Measurements from ENCODE around the gene GGTA1. TPM values are rescaled to one million over a fixed set of nuclear protein-coding genes. Genes with fewer than 3 reads are reported as not detected.
A peak's percentile ranks its signal among the peaks of the same experiment; 100 is the strongest.

GGTA1 gene
- total and polyA plus RNA-seq, 9 of the 15 experiments (the other 6 are each of a cell fraction or from before 2014, with no cell fraction given): 0.04 to 0.15 TPM; not detected in 7

GRCh38 chr9:121495976-121496375 is 3.7 kb downstream of the GGTA1 start:
- ChIA-PET POLR2A (no interaction called here), CTCF (ENCODE audit: low intra/inter-chr PET ratio) (no interaction called here)
- intact Hi-C loops (cut with micrococcal nuclease): no loop called here
- FAIRE-seq (no peak), ATAC-seq (no peak), DNase-seq (ENCODE audit: extremely low read depth in 1 of 4, low spot score in 3 of 4) (no peak)
- Histone ChIP-seq H2AFZ (ENCODE audit: low read depth, low read length) (no peak overlapping the region), H3K27ac (ENCODE audit: extremely low read depth, low read depth, low read length) (no peak overlapping the region), H3K9me3 (replicated peaks; ENCODE audit: control insufficient read depth, insufficient read depth, low read depth, low read length) (peaks cover 5% of the 10 kb centered on the region), H3K4me3 (no peak overlapping the region), H3K9ac (ENCODE audit: insufficient read depth in 1 of 2, low read depth in 2 of 2, low read length in 2 of 2) (no peak overlapping the region), H4K20me1 (replicated peaks; ENCODE audit: control insufficient read depth, insufficient read depth, low read length) (no peaks in the 10 kb centered on the region), H3K4me1 (replicated peaks in 1 of 2; ENCODE audit: control insufficient read depth in 2 of 2, insufficient read depth in 2 of 2, low read length in 2 of 2) (peaks cover 0 to 15% of the 10 kb centered on the region in 2 experiments; a peak in 2 of 5 replicates), H3K4me2 (ENCODE audit: insufficient read depth, low read length) (no peak overlapping the region), H3K27me3 (ENCODE audit: control insufficient read depth in 2 of 2, insufficient read depth in 2 of 2, low read length in 2 of 2) (peaks cover 19 to 46% of the 10 kb centered on the region in 2 experiments; a peak in 4 of 5 replicates), H3K9me1 (ENCODE audit: control insufficient read depth, insufficient read depth, low read length) (no peaks in the 10 kb centered on the region), H3K79me2 (ENCODE audit: control insufficient read depth, insufficient read depth, low read length) (no peaks in the 10 kb centered on the region), H3K36me3 (ENCODE audit: control insufficient read depth, insufficient read depth, low read length) (no peaks in the 10 kb centered on the region)
- BruUV-seq (replicated peaks): no TSS peak
- in situ Hi-C loops (cut with MboI): no loop called here
- TF ChIP-seq RBM25 (IDR thresholded peaks at IDR 0.05; ENCODE audit: low read depth, low read length, severe bottlenecking): peak; percentile 60
- peak; percentile 64; the same call in 1 of the 2 replicates for TF ChIP-seq BCOR (IDR thresholded peaks at IDR 0.05)
- TF ChIP-seq CBX3 (IDR thresholded peaks at IDR 0.05; ENCODE audit: borderline replicate concordance in 1 of 2, low read length in 2 of 2): 0 out of 3 replicates have a peak, but pooled peaks of 1 of the 2 experiments have one; percentile 36
- TF ChIP-seq SMC3 (conservative IDR thresholded peaks at IDR 0.05; ENCODE audit: insufficient read depth, low read depth, low read length): no peak
- TF ChIP-seq TRIM28 (IDR thresholded peaks at IDR 0.05): peak; percentile 62; the same call in 1 of the 2 replicates
- TF ChIP-seq JUNB (CRISPR knock-in tag; conservative IDR thresholded peaks at IDR 0.05): no peak
- 0 out of 2 replicates have a peak, but pooled peaks have one; percentile 33 for TF ChIP-seq CBX1 (IDR thresholded peaks at IDR 0.05; ENCODE audit: low read depth)
- no peak for TF ChIP-seq SNIP1 (IDR thresholded peaks at IDR 0.05; ENCODE audit: low read depth)
